NCI-H187 treated with DMSO at 0.1 percent for 48 hours (cell line): ENCODE results near the gene PPP1R9A.

Experiments used
- DNase-seq: peaks from one replicate; lab custom pipeline; 2025; lab: John Stamatoyannopoulos, UW

The PPP1R9A gene

GRCh38 chr7:95099106-95099505 lies 191.7 kb downstream of the PPP1R9A start:
- DNase-seq, result no peak

- DNase-seq, result no peak
Observed at GRCh38 chr7:95101422-95101821, 194.0 kb downstream of the PPP1R9A start.

DNA sequence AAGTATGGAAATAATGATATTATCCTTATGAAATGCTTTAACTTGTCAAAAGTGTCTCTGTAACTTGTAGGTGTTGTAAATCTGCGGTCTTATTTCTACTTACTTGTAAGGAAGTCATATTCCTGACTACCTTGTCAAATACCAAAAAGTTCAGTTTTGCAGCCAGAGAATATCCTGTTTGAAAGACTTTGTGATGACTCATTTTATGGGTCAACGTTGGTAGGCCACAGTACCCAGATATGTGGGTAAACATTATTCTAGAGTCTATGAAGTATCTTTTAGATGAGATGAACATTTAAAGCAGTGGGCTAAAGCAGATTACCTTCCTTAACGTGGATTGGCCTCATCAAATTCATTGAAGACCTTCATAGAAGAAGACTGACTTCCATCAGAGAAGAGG lies 195.3 kb downstream of the PPP1R9A start:
- no peak for DNase-seq

GRCh38 chr7:95104739-95105138 lies 197.3 kb downstream of the PPP1R9A start:
- DNase-seq, result no peak

- no peak for DNase-seq
Observed at GRCh38 chr7:95105627-95106026, 198.2 kb downstream of the PPP1R9A start.

- DNase-seq, result no peak
Observed at GRCh38 chr7:95106401-95106800, 199.0 kb downstream of the PPP1R9A start.

DNA sequence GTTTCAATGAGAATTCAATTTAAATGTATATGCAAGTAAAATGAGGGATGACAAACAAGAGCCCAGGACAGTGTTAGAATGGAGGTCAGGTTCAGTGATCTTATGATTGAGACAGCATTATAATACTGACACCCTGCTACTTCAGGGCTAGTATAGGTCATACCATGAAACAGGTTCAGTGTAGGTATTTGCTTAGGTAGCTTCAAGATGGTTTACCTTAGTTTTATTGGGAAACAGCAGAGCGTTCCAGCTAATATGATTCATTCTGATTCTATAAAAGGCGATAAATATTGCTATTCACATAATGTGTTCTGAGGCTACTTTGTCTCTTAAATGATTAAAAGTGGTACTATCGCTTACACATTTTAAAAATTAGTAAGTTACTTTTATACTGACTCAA lies 203.3 kb downstream of the PPP1R9A start:
- DNase-seq, result no peak

- no peak for DNase-seq
Observed at GRCh38 chr7:95113590-95113989, 206.2 kb downstream of the PPP1R9A start.

DNA sequence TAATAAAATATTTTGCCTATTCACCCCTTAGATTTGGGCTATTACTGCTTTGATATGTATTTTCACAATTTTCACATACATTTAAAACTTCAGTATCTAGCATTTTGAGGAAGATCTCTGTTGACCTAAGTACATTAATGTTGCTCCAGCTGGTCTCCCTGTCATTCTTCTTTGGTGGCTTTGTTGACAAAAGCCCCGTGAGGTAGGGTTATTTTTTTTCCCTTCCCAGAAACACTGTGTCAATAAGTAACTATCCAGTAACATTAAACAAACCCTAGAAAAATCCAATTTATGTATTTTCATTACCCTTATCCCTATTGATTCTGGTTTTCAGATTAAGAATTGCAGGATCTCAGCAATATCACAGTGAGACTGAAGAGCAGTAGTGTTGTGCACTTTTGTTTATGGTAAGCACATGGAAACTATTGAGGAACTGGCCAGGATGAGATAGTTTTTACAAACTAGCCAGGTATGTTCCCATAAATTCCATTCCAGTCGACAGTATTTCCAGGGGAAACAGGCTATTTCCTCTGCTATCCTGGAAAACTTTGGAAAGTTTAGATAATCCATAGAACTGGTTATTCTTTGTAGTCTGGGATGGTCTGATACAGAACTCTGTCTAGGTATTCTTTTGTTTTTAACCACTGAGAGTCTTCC lies 218.8 kb downstream of the PPP1R9A start:
- no peak for DNase-seq

DNA sequence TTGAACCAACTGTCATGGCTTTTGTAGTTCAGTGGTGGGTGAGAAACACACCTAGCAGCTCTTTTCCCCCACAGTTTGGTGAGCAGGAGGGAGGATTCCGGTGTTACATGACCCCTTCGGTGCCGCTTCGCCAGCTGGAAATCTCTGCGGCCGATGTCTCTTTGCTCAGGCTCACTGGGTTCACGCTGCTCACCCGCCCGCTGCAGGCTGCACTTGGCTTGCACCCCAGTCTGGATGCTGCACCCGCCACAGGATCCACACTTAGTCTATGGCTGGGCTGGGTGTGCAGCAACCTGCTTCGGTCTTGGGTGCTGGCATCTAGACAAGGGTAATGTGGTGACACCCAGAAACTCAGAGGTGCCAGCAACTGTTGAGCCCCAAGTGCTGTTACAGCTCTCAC lies 225.1 kb downstream of the PPP1R9A start:
- DNase-seq, result no peak

- no peak for DNase-seq
Observed at GRCh38 chr7:95139922-95140321, 232.5 kb downstream of the PPP1R9A start.

GRCh38 chr7:95141755-95142154 lies 234.4 kb downstream of the PPP1R9A start:
- no peak for DNase-seq

GRCh38 chr7:95144256-95144655 lies 236.9 kb downstream of the PPP1R9A start:
- DNase-seq, result no peak

DNA sequence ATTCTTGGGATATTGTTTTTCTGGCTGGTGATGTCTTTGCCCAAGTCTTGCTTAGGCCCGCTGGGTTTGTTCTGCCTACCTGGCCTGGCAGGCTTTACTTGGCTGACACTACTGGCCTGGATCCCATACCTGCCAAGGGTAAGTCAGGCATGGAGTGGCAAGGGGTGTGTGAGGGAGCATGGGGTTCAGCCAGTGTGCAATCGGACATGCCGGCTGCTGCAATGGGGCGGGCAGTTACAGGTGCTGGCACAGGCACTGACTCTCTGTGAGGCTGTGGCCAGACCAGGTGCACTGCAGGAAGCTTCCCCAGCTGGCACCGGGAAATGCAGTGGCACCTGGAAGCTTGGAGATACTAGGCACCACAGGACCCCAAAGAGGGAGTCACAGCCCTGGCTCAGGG lies 248.6 kb downstream of the PPP1R9A start:
- no peak for DNase-seq

DNA sequence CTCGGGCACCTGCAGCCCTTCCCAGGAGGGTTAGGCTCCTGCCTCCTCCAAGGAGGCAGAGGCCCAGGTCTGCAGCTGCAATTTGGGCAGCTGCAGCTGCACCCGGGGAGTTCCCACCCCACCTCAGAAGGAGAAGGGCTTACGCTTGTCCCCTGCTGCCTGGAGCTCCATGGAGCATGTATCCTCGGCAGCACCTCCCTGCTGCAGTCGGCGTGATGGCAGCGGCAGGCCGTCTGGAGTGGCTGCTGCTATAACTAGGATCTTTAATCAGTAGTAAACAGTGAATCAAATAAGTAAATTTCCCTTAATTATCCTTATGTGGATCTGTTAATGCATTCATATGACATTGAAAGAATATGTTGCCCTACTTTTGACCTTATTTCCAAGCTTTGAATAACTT lies 250.0 kb downstream of the PPP1R9A start:
- no peak for DNase-seq

GRCh38 chr7:95169678-95170077 lies 262.3 kb downstream of the PPP1R9A start:
- no peak for DNase-seq

DNA sequence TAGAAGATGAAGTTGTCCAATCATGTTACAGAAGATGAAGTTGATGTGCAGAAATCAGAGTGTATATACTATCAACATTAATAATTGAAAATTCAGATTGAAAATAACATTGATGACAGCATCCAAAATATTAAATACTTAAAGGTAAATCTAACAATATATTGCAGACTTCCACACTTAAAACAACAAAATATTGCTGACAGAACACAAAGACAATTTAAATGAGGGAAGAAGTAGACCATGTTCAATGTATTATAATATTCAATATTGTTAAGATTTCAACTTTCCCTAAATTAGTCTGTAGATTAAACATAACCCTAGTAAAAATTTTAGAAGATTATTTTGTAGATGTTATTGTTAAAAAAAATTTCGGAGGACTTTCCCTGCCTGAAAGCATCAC lies 265.0 kb downstream of the PPP1R9A start:
- DNase-seq, result no peak

DNA sequence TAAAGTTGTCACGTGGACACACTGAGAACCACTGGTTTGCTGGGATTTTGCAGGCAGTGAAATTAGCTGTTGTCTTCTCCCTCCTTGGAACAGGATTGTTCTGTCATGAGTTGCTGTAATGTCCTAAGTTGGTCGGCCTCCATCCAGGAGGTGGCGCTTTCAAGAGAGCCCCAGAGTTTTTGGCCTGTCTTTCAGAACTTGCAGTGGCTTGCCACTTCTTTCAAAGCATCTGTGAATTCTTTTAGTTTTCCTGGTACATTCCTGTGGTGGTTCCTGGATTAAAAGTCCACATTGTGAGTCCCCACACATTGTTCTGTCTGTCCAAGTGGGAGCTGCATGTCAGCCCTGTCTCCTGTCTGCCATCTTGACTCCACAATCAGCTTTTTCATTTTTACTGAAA lies 283.1 kb downstream of the PPP1R9A start:
- DNase-seq, result no peak

GRCh38 chr7:95191795-95192194 lies 284.4 kb downstream of the PPP1R9A start:
- DNase-seq, result no peak

DNA sequence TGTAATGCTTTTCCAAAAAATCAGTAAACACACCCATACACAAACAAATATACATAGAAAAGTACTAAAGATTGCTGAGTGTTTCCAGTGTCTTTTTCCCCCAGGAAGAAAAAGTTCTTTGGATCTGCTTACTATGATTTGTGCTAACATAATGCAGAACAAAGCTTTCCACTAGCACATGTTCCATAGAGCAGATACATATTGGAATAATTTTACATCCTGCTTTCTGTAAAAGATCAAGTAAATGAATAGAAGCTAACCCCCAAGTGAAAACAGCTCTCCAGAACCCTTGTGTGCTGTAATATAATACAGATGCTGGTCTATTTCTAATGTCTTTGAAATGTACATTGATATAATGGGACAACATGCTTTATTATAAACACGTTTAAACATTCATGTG lies 291.5 kb downstream of the PPP1R9A start:
- no peak for DNase-seq

DNA sequence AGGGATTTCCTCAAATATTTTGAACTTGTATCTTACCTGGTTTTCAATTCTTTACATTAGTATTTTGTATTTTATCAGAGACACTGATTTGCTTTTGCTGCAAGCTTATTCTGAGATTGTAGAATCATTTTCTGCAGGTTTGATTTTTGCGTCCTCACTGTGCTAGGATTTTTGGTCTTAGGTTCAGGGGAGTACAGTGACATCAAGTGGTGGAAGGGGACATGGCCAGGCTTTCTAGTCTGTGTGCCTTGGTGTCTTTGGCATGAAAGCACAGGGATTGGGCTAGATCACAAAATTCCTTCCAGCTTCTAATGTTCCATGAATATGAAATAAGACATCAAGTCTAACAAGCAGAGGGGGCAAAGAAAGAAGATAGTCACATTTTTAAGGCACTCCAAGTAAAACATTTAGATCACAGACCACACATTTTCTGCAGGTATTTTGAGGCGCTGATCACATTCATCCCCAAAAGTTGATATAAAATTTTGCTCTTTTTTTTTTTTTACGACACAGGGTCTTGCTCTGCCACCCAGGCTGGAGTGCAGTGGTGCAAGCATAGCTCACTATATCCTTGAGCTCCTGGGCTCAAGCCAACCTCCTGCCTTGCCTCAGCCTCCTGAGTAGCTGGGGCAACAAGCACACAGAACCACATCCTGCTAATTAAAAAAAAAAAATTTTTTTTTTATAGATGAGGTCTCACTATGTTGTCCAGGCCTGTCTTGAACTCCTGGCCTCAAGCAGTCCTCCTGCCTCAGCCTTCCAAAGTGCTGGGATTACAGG lies 292.6 kb downstream of the PPP1R9A start:
- peak; percentile 31 for DNase-seq

DNA sequence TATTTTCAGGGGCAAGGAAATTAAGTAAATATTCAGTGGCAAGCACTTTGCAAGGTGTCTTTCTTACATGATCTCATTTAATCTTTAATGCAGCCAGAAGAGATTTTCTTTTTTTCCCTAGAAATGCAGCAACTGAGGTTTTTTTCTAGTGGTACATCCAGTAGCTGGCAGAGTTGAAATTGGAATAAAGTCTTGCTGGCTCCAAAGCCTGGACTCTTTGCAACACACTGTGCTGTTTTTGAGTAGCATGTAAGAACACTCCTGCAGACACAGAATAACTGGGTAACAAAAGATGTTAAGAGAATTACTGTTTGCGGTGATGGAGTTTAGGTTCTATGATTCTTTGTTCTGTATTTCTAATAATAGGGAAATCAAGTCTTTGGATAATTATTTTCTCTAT lies 293.3 kb downstream of the PPP1R9A start:
- no peak for DNase-seq

- no peak for DNase-seq
Observed at GRCh38 chr7:95201727-95202126, 294.3 kb downstream of the PPP1R9A start.

- DNase-seq, result no peak
Observed at GRCh38 chr7:95204618-95205017, 297.2 kb downstream of the PPP1R9A start.
